ENCODE results near the gene SYCE1L. TPM values are rescaled to one million over a fixed set of nuclear protein-coding genes. Genes with fewer than 3 reads are reported as not detected.
A peak's percentile ranks its signal among the peaks of the same experiment; 100 is the strongest.
"Not testable (repeated sequence)": the region's sequence is repeated elsewhere in the genome, so short reads cannot be mapped to it uniquely, and the experiment has no call there.

The SYCE1L gene
- total and polyA plus RNA-seq, 5 experiments from 2014 or later: 1.2 to 22.0 (median 8.7) TPM

DNA sequence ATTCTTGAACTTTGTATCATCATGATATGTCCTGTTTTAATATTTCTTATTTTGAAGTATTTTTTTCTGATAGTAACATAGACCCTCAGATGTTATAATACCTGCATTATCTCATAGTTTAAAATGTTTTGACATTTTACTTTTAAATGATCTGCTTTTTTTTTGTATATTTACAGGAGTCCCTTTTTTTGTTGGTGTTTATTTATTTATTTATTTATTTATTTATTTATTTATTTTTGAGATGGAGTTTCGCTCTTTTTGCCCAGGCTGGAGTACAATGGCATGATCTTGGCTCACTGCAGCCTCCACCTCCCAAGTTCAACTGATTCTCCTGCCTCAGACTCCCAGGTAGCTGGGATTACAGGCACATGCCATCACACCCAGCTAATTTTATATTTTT, 12.9 kb upstream of the SYCE1L start:
- peaks cover 0 to 13% (median 4%) of the 10 kb centered on the region in 5 donors for H3K27me3 Mint-ChIP-seq
- POLR2A ChIA-PET, H3K36me3 Mint-ChIP-seq, H3K27ac Mint-ChIP-seq, H3K4me3 Mint-ChIP-seq, DNase-seq, ATAC-seq, H3K9me3 Mint-ChIP-seq: not testable (repeated sequence)
- peaks cover 8 to 15% (median 13%) of the 10 kb centered on the region in 4 donors for H3K4me1 Mint-ChIP-seq

DNA sequence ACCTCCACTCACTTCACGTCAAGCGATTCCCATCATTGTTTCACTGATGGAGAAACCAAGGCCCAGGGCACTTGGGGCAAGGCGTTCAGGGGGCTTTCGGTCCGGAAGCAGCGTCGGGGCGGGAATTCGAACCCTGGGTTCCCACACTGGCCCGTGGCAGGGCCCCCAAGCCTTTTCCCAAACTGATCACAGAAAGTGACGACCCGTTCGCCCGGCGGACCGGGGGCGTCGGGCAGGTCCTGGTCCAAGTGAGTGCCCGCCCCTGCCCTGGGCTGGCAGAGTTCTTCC, 9.1 kb upstream of the SYCE1L start:
- POLR2A ChIA-PET: interaction anchor here (1.6 to 2.1 kb wide), 4 partner anchors 12 to 1542 kb away, joined by 4 to 16 read pairs (median 10); partner anchors contain the start of genes KARS1, TERF2IP and WWOX
- peaks cover 0 to 12% (median 7%) of the 10 kb centered on the region in 3 donors for H3K36me3 Mint-ChIP-seq

GRCh38 chr16:77190478-77191258, 8.5 kb upstream of the SYCE1L start, which contains the start of gene MON1B:
Gene MON1B, plus strand, starts transcription at chr16:77191190. Its CDS starts 296 bp downstream, at chr16:77191486.
- peak within 1 kb of the TSS; percentile 94 to 99 (median 98) for H3K4me3 Mint-ChIP-seq
- H3K9me3 Mint-ChIP-seq: no peaks in the 10 kb centered on the region
- peak; percentile 91 to 95 for ATAC-seq
- peaks cover 0 to 16% (median 7%) of the 10 kb centered on the region in 3 donors for H3K36me3 Mint-ChIP-seq
- peaks cover 0 to 5% (median 0%) of the 10 kb centered on the region in 5 donors for H3K27me3 Mint-ChIP-seq
- peaks cover 37 to 55% (median 48%) of the 10 kb centered on the region in 4 donors for H3K4me1 Mint-ChIP-seq
- H3K27ac Mint-ChIP-seq: peak within 1 kb of the TSS; percentile 99 to 100 (median 99)
- peak; percentile 84 to 98 (median 96) for DNase-seq
- POLR2A ChIA-PET: interaction anchor here (0.6 to 2.1 kb wide), 7 partner anchors 12 to 1724 kb away, joined by 3 to 16 read pairs (median 4); partner anchors contain the start of genes KARS1, TERF2IP and WWOX

More for the DNA sequence above, 9.1 kb upstream of the SYCE1L start:
- Mint-ChIP-seq H3K27ac (peak overlapping the region; percentile 99 to 100 (median 99)), H3K4me1 (peaks cover 35 to 50% (median 46%) of the 10 kb centered on the region in 4 donors), H3K27me3 (peaks cover 0 to 10% (median 4%) of the 10 kb centered on the region in 5 donors), H3K9me3 (no peaks in the 10 kb centered on the region), H3K4me3 (peak overlapping the region; percentile 94 to 99 (median 98))
- ATAC-seq (no peak), DNase-seq (no peak)

DNA sequence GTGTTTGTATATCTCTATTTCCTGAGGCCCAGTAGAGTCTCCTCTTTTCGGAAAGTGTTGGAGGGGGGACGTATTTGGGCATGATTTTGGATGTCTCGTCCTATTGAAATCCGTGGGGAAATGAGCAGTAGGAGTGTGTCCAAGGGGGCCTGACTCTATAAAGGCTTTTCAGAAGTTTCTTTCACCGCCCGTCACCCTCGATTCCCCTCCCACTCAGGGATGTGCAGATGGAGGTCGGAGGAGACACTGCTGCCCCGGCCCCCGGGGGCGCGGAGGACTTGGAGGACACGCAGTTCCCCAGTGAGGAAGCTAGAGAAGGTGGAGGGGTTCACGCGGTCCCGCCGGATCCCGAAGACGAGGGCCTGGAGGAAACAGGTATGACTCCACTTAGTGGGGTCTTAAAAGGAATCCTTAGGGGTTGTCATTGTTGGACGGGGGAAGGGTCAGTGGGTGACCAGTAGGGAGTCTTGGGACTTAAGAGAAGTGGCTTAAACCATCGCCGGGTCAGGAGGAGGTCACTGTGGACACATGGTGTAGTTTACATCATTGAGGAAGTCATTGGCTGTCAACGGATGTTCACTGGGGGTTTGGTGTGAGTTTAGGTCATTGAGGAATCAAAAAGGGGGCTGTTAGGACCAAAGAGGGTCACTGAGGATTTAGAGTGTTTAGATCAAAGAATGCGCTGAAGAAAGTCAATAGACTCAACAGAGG, 7.8 kb upstream of the SYCE1L start:
- peak overlapping the region; percentile 99 to 100 (median 99) for H3K27ac Mint-ChIP-seq
- H3K4me3 Mint-ChIP-seq: peak overlapping the region; percentile 94 to 99 (median 98)
- peak in 1 of 10 donors; percentile 71 for DNase-seq
- POLR2A ChIA-PET: interaction anchor here (1.0 to 2.1 kb wide), 6 partner anchors 11 to 1725 kb away, joined by 3 to 16 read pairs (median 6); partner anchors contain the start of genes KARS1, TERF2IP and WWOX
- ATAC-seq: peak; percentile 2 to 10
- H3K27me3 Mint-ChIP-seq: peaks cover 0 to 3% (median 0%) of the 10 kb centered on the region in 5 donors
- H3K9me3 Mint-ChIP-seq: no peaks in the 10 kb centered on the region
- H3K36me3 Mint-ChIP-seq: peaks cover 0 to 22% (median 7%) of the 10 kb centered on the region in 3 donors
- H3K4me1 Mint-ChIP-seq: peaks cover 38 to 57% (median 50%) of the 10 kb centered on the region in 4 donors

DNA sequence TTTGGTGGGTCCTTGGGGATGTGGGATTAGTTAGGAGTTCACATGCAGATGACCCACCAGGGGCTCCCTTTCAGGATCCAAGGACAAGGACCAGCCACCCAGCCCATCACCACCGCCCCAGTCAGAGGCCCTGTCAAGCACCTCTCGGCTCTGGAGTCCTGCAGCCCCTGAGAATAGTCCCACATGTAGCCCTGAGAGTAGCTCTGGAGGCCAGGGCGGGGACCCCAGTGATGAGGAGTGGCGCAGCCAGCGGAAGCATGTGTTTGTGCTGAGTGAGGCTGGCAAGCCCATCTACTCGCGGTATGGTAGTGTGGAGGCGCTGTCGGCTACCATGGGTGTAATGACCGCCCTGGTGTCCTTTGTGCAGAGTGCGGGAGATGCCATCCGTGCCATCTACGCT, 5.8 kb upstream of the SYCE1L start:
- no peaks in the 10 kb centered on the region for H3K27me3 Mint-ChIP-seq
- H3K27ac Mint-ChIP-seq: peak overlapping the region in 5 of 10 donors; percentile 9 to 99 (median 82)
- H3K4me3 Mint-ChIP-seq: peak overlapping the region in 9 of 10 donors; percentile 27 to 99 (median 96)
- no peak for ATAC-seq
- POLR2A ChIA-PET: no interaction called here
- H3K36me3 Mint-ChIP-seq: peaks cover 0 to 40% (median 11%) of the 10 kb centered on the region in 3 donors
- no peaks in the 10 kb centered on the region for H3K9me3 Mint-ChIP-seq
- no peak for DNase-seq
- H3K4me1 Mint-ChIP-seq: peaks cover 42 to 57% (median 50%) of the 10 kb centered on the region in 4 donors

- Mint-ChIP-seq H3K27me3 (no peaks in the 10 kb centered on the region), H3K4me1 (peaks cover 36 to 48% (median 42%) of the 10 kb centered on the region in 4 donors), H3K36me3 (peaks cover 0 to 51% (median 13%) of the 10 kb centered on the region in 3 donors), H3K9me3 (no peaks in the 10 kb centered on the region), H3K4me3 (peak overlapping the region in 4 of 10 donors; percentile 25 to 46 (median 34)), H3K27ac (peak overlapping the region in 3 of 10 donors; percentile 22 to 83 (median 48))
- POLR2A ChIA-PET: no interaction called here
- ATAC-seq (no peak), DNase-seq (no peak)
These were observed 4.6 kb upstream of the SYCE1L start for GRCh38 chr16:77194295-77195231.

DNA sequence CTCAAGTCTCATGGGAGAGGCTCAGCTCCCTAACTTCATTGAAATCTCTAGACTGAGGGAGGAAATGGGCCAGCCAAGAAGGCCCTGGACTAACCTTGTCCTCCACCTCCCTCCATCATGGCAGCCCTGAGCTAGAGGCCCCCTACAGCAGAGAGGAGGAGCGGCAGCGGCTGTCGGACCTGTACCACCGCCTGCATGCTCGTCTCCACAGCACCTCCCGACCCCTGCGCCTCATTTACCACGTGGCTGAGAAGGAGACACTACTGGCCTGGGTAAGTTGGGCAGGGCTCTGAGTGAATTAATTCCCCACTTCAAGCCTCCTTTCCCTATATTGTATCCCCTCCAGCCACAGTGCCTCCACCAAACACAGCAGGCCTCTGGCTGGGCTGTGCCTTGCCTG, 3.8 kb upstream of the SYCE1L start:
- peak overlapping the region in 2 of 10 donors; percentile 2 to 29 for H3K4me3 Mint-ChIP-seq
- peaks cover 0 to 57% (median 13%) of the 10 kb centered on the region in 3 donors for H3K36me3 Mint-ChIP-seq
- H3K9me3 Mint-ChIP-seq: no peaks in the 10 kb centered on the region
- DNase-seq: no peak
- POLR2A ChIA-PET: no interaction called here
- H3K4me1 Mint-ChIP-seq: peaks cover 36 to 47% (median 42%) of the 10 kb centered on the region in 4 donors
- ATAC-seq: no peak
- H3K27me3 Mint-ChIP-seq: no peaks in the 10 kb centered on the region
- H3K27ac Mint-ChIP-seq: peak overlapping the region in 5 of 10 donors; percentile 22 to 87 (median 56)

DNA sequence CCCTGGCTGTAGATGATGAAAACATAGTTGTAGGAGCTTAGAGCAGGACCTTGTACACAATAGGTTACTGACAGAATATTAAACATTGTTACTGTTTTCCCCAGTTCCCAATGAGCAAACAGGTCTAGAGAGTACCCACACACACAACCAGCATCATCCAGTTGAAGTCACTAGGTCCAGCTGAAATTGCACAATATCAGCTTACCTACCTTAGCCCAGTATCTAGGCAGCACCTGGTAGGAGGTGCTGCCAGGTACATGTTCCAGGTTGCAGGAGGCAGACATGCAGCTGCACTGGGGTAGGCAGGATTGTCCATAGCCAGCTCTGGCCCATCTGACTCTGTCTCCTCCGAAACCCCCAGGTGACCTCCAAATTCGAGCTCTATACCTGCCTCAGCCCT, 1.5 kb upstream of the SYCE1L start:
- DNase-seq: no peak
- POLR2A ChIA-PET: no interaction called here
- Mint-ChIP-seq H3K4me1 (peaks cover 16 to 28% (median 24%) of the 10 kb centered on the region in 4 donors), H3K4me3 (no peak overlapping the region), H3K27ac (no peak overlapping the region), H3K27me3 (no peaks in the 10 kb centered on the region), H3K36me3 (peaks cover 0 to 64% (median 13%) of the 10 kb centered on the region in 3 donors), H3K9me3 (no peaks in the 10 kb centered on the region)
- ATAC-seq: no peak

DNA sequence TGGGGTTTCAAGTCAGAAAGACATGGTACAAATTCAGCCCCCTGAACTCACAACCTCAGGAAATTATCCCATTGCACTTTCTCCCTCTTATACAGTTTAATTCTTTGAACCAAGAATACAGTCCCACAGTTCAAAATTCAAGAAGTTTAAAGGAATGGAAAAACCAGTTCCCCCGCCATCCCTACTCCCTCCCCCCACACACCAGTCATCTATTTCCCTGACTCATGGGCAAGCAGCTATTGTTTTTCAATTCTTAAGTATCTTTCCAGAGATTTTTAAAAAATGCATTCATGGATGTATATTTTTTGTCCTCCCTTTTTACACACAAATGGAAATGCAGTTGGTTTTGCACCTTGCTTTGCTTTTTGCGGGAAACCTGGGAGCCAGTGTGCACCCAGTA, 7.3 kb downstream of the SYCE1L start:
- peaks cover 1 to 7% (median 3%) of the 10 kb centered on the region in 4 donors for H3K4me1 Mint-ChIP-seq
- H3K27ac Mint-ChIP-seq: peak overlapping the region in 1 of 10 donors; percentile 60
- H3K36me3 Mint-ChIP-seq: no peaks in the 10 kb centered on the region
- no peak overlapping the region for H3K4me3 Mint-ChIP-seq
- ATAC-seq (no peak), DNase-seq (no peak)
- POLR2A ChIA-PET: no interaction called here
- H3K9me3 Mint-ChIP-seq: no peaks in the 10 kb centered on the region
- H3K27me3 Mint-ChIP-seq: no peaks in the 10 kb centered on the region

DNA sequence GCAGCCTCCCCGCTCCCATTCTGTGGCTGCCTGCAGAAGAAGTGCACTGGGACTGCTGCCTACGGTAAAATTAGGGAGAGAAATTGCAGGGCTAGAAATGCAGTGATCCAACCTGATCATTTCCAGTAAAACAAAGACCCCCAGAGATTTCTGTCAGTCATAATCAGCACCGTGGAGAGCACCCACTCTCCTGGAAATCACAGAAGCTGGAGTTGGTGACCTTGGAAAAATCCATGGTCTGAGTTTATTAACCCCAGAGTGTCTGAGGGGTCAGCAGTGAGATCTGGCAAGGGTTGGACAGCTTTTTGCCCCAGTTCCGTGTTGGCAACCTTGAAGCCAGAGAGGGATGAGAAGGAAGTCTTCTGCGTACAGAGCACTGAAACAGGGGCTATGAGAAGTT, 7.8 kb downstream of the SYCE1L start:
- DNase-seq: no peak
- Mint-ChIP-seq H3K36me3 (no peaks in the 10 kb centered on the region), H3K27me3 (no peaks in the 10 kb centered on the region), H3K27ac (no peak overlapping the region), H3K4me1 (peaks cover 5 to 9% (median 8%) of the 10 kb centered on the region in 4 donors), H3K9me3 (no peaks in the 10 kb centered on the region), H3K4me3 (no peak overlapping the region)
- ATAC-seq: no peak
- POLR2A ChIA-PET: no interaction called here

GRCh38 chr16:77208382-77208781, 9.2 kb downstream of the SYCE1L start:
- no peaks in the 10 kb centered on the region for H3K9me3 Mint-ChIP-seq
- no peaks in the 10 kb centered on the region for H3K27me3 Mint-ChIP-seq
- POLR2A ChIA-PET: interaction anchor here (1.0 kb wide), 1 partner anchor 18 kb away, joined by 3 read pairs; no protein-coding TSS in a partner anchor
- peak overlapping the region in 1 of 10 donors; percentile 15 for H3K4me3 Mint-ChIP-seq
- no peak overlapping the region for H3K27ac Mint-ChIP-seq
- ATAC-seq: no peak
- no peak for DNase-seq
- peaks cover 8 to 13% (median 12%) of the 10 kb centered on the region in 4 donors for H3K4me1 Mint-ChIP-seq
- no peaks in the 10 kb centered on the region for H3K36me3 Mint-ChIP-seq
